ENCODE data around the gene DYNC2H1. TPM values are rescaled to one million over a fixed set of nuclear protein-coding genes. Genes with fewer than 3 reads are reported as not detected.

Gene DYNC2H1
- total RNA-seq, 1 experiment from 2014 or later, result 20.8 TPM

- DNase-seq (ENCODE audit: extremely low read depth, low read depth), result no peak
Measured at GRCh38 chr11:103274025-103274424, 164.8 kb downstream of the DYNC2H1 start.

GRCh38 chr11:103279821-103280220, 170.6 kb downstream of the DYNC2H1 start:
- no peak for DNase-seq (ENCODE audit: extremely low read depth, low read depth)

- DNase-seq (ENCODE audit: extremely low read depth, low read depth), result no peak
Measured at GRCh38 chr11:103281301-103281700, 172.1 kb downstream of the DYNC2H1 start.

- no peak for DNase-seq (ENCODE audit: extremely low read depth, low read depth)
Measured at GRCh38 chr11:103284260-103284659, 175.0 kb downstream of the DYNC2H1 start.

GRCh38 chr11:103294516-103294915, 185.3 kb downstream of the DYNC2H1 start:
- DNase-seq (ENCODE audit: extremely low read depth, low read depth), result no peak

- no peak for DNase-seq (ENCODE audit: extremely low read depth, low read depth)
Measured at GRCh38 chr11:103295704-103296103, 186.5 kb downstream of the DYNC2H1 start.

- DNase-seq (ENCODE audit: extremely low read depth, low read depth), result no peak
Measured at GRCh38 chr11:103297900-103298299, 188.7 kb downstream of the DYNC2H1 start.

GRCh38 chr11:103315248-103315647, 206.0 kb downstream of the DYNC2H1 start:
- DNase-seq (ENCODE audit: extremely low read depth, low read depth), result no peak

GRCh38 chr11:103317118-103317517, 207.9 kb downstream of the DYNC2H1 start:
- no peak for DNase-seq (ENCODE audit: extremely low read depth, low read depth)

- no peak for DNase-seq (ENCODE audit: extremely low read depth, low read depth)
Measured at GRCh38 chr11:103322821-103323220, 213.6 kb downstream of the DYNC2H1 start.

- DNase-seq (ENCODE audit: extremely low read depth, low read depth), result no peak
Measured at GRCh38 chr11:103325686-103326069, 216.5 kb downstream of the DYNC2H1 start.

- DNase-seq (ENCODE audit: extremely low read depth, low read depth), result peak; percentile 48
Measured at GRCh38 chr11:103326070-103326794, 217.0 kb downstream of the DYNC2H1 start.

- no peak for DNase-seq (ENCODE audit: extremely low read depth, low read depth)
Measured at GRCh38 chr11:103327721-103328120, 218.5 kb downstream of the DYNC2H1 start.

GRCh38 chr11:103332409-103332808, 223.2 kb downstream of the DYNC2H1 start:
- DNase-seq (ENCODE audit: extremely low read depth, low read depth), result no peak

GRCh38 chr11:103338621-103339484, 229.6 kb downstream of the DYNC2H1 start:
- no peak for DNase-seq (ENCODE audit: extremely low read depth, low read depth)

GRCh38 chr11:103339485-103339857, 230.2 kb downstream of the DYNC2H1 start:
- no peak for DNase-seq (ENCODE audit: extremely low read depth, low read depth)

- DNase-seq (ENCODE audit: extremely low read depth, low read depth), result no peak
Measured at GRCh38 chr11:103340956-103341355, 231.7 kb downstream of the DYNC2H1 start.

GRCh38 chr11:103344886-103345285, 235.7 kb downstream of the DYNC2H1 start:
- no peak for DNase-seq (ENCODE audit: extremely low read depth, low read depth)

- DNase-seq (ENCODE audit: extremely low read depth, low read depth), result no peak
Measured at GRCh38 chr11:103349595-103349994, 240.4 kb downstream of the DYNC2H1 start.

- no peak for DNase-seq (ENCODE audit: extremely low read depth, low read depth)
Measured at GRCh38 chr11:103354656-103355055, 245.4 kb downstream of the DYNC2H1 start.

- DNase-seq (ENCODE audit: extremely low read depth, low read depth), result no peak
Measured at GRCh38 chr11:103358251-103358650, 249.0 kb downstream of the DYNC2H1 start.

- DNase-seq (ENCODE audit: extremely low read depth, low read depth), result no peak
Measured at GRCh38 chr11:103359216-103359615, 250.0 kb downstream of the DYNC2H1 start.
